RWPE1 (cell line): ENCODE data around the gene ZNF888.
"Not testable (repeated sequence)": the region's sequence is repeated elsewhere in the genome, so short reads cannot be mapped to it uniquely, and the experiment has no call there.

Experiments used
- CTCF ChIA-PET: fragments of 350-600 bp; sonication (Branson Sonifier 250); formaldehyde crosslinking; extraction: SDS; loops from one replicate; lab custom pipeline; 2021; lab: Yijun Ruan, JAX
- POLR2A ChIA-PET: fragments of 400-600 bp; formaldehyde crosslinking; extraction: SDS; loops from one replicate; lab custom pipeline; 2020; ENCODE audit warnings: antibody characterized with exemption; ENCODE audit not compliant: low non-redundant PET; lab: Yijun Ruan, JAX
- DNase-seq: peaks from one replicate; pipeline ENCODE4 v3.0.0; 2012; ENCODE audit warnings: low spot score
- H3K27ac ChIP-seq: fragments of 450-650 bp; 2 replicates; pipeline ENCODE4 v1.5.1; 2017
- CTCF ChIP-seq: fragments of 450-650 bp; conservative IDR thresholded peaks from 2 replicates; pipeline ENCODE4 v1.5.1; 2017; ENCODE audit warnings: low read depth, mild to moderate bottlenecking

The ZNF888 gene

GRCh38 chr19:52891336-52891735 lies 31.9 kb downstream of the ZNF888 start:
- ChIA-PET CTCF (no interaction called here), POLR2A (no interaction called here)
- no peak for TF ChIP-seq CTCF
- H3K27ac ChIP-seq, result no peak overlapping the region
- no peak for DNase-seq

- no peak for TF ChIP-seq CTCF
- ChIA-PET CTCF (no interaction called here), POLR2A (no interaction called here)
- DNase-seq, result no peak
- H3K27ac ChIP-seq, result no peak overlapping the region
Observed at GRCh38 chr19:52889931-52890330, 33.3 kb downstream of the ZNF888 start.

GRCh38 chr19:52889076-52889475 lies 34.2 kb downstream of the ZNF888 start:
- no peak for TF ChIP-seq CTCF
- DNase-seq, result no peak
- ChIA-PET CTCF (no interaction called here), POLR2A (no interaction called here)
- H3K27ac ChIP-seq, result no peak overlapping the region

GRCh38 chr19:52880895-52881389 lies 42.3 kb downstream of the ZNF888 start:
- CTCF ChIA-PET, result no interaction called here
- POLR2A ChIA-PET, result no interaction called here
- DNase-seq, result no peak
- no peak overlapping the region for H3K27ac ChIP-seq
- TF ChIP-seq CTCF, result no peak

- POLR2A ChIA-PET, H3K27ac ChIP-seq, CTCF ChIA-PET, DNase-seq: not testable (repeated sequence)
Observed at GRCh38 chr19:52872996-52873395, 50.2 kb downstream of the ZNF888 start.

GRCh38 chr19:52871466-52871865 lies 51.8 kb downstream of the ZNF888 start:
- ChIA-PET POLR2A (no interaction called here), CTCF (no interaction called here)
- no peak overlapping the region for H3K27ac ChIP-seq
- no peak for DNase-seq
- no peak for TF ChIP-seq CTCF

- CTCF ChIA-PET, POLR2A ChIA-PET, DNase-seq, H3K27ac ChIP-seq: not testable (repeated sequence)
Observed at GRCh38 chr19:52868031-52868430, 55.2 kb downstream of the ZNF888 start.

GRCh38 chr19:52857378-52858191 lies 65.6 kb downstream of the ZNF888 start, which contains the start of gene ZNF468:
Gene ZNF468, minus strand, starts transcription at chr19:52857619. Its CDS starts 3,347 bp downstream, at chr19:52854272.
- DNase-seq, result peak; percentile 44
- POLR2A ChIA-PET, CTCF ChIA-PET: not testable (repeated sequence)
- H3K27ac ChIP-seq, result peak within 1 kb of the TSS; percentile 65

GRCh38 chr19:52856540-52857377 lies 66.5 kb downstream of the ZNF888 start:
- DNase-seq, POLR2A ChIA-PET, CTCF ChIA-PET: not testable (repeated sequence)
- H3K27ac ChIP-seq, result peak overlapping the region; percentile 65
